Measurements from ENCODE around the gene PDIA4.

Gene PDIA4

DNA sequence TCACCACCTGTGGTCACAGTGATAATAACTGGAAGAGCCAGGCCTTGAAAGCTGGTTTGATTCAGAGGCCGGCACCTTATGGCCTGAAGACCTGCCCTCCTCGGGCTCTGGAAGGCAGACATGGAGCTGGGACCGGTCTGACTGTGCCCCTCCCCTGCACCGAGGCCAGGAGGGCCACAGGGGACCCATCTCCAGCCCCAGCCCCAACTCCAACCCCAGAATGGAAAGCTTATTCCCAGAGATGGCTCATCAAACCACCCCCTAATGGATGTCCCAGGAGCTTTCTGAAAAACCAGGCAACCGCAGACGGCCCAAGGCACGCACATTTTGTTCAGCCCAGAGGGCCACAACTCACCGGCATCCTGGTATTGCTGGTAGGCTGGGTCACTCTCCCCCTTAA lies 16.8 kb downstream of the PDIA4 start:
- Histone ChIP-seq H3K9ac (ENCODE audit: low read depth, low read length) (no peak overlapping the region), H3K27ac (ENCODE audit: low read depth, low read length) (no peak overlapping the region), H3K27me3 (ENCODE audit: insufficient read depth, low read length) (no peaks in the 10 kb centered on the region), H3K4me3 (ENCODE audit: low read length) (no peak overlapping the region), H3K4me1 (ENCODE audit: insufficient read depth, low read length) (no peaks in the 10 kb centered on the region), H3K9me3 (ENCODE audit: insufficient read depth, low read depth, low read length) (no peaks in the 10 kb centered on the region), H3K36me3 (ENCODE audit: insufficient read depth, low read length) (peaks cover 98% of the 10 kb centered on the region)
- 96% methylated on average over 8 of the region's 8 CpGs for WGBS

- Histone ChIP-seq H3K27me3 (ENCODE audit: insufficient read depth, low read length) (no peaks in the 10 kb centered on the region), H3K4me3 (ENCODE audit: low read length) (no peak overlapping the region), H3K4me1 (ENCODE audit: insufficient read depth, low read length) (no peaks in the 10 kb centered on the region), H3K36me3 (ENCODE audit: insufficient read depth, low read length) (peaks cover 98% of the 10 kb centered on the region), H3K9ac (ENCODE audit: low read depth, low read length) (no peak overlapping the region), H3K27ac (ENCODE audit: low read depth, low read length) (no peak overlapping the region), H3K9me3 (ENCODE audit: insufficient read depth, low read depth, low read length) (no peaks in the 10 kb centered on the region)
- WGBS: 96% methylated on average over 5 of the region's 5 CpGs
Observed at GRCh38 chr7:149010451-149010850, 17.9 kb downstream of the PDIA4 start.

GRCh38 chr7:149009527-149009926 lies 18.8 kb downstream of the PDIA4 start:
- no peaks in the 10 kb centered on the region for H3K9me3 ChIP-seq (ENCODE audit: insufficient read depth, low read depth, low read length)
- peaks cover 98% of the 10 kb centered on the region for H3K36me3 ChIP-seq (ENCODE audit: insufficient read depth, low read length)
- no peak overlapping the region; the same call in 1 of the 2 replicates for H3K9ac ChIP-seq (ENCODE audit: low read depth, low read length)
- no peaks in the 10 kb centered on the region for H3K27me3 ChIP-seq (ENCODE audit: insufficient read depth, low read length)
- 94% methylated on average over 3 of the region's 3 CpGs for WGBS
- no peak overlapping the region for H3K27ac ChIP-seq (ENCODE audit: low read depth, low read length)
- no peak overlapping the region for H3K4me3 ChIP-seq (ENCODE audit: low read length)
- H3K4me1 ChIP-seq (ENCODE audit: insufficient read depth, low read length): no peaks in the 10 kb centered on the region

- Histone ChIP-seq H3K9ac (ENCODE audit: low read depth, low read length) (no peak overlapping the region), H3K27ac (ENCODE audit: low read depth, low read length) (no peak overlapping the region), H3K36me3 (ENCODE audit: insufficient read depth, low read length) (peaks cover 100% of the 10 kb centered on the region), H3K4me1 (ENCODE audit: insufficient read depth, low read length) (no peaks in the 10 kb centered on the region), H3K27me3 (ENCODE audit: insufficient read depth, low read length) (no peaks in the 10 kb centered on the region), H3K4me3 (ENCODE audit: low read length) (no peak overlapping the region), H3K9me3 (ENCODE audit: insufficient read depth, low read depth, low read length) (no peaks in the 10 kb centered on the region)
- WGBS: 96% methylated on average over 6 of the region's 6 CpGs
Observed at GRCh38 chr7:149007611-149008010, 20.7 kb downstream of the PDIA4 start.

DNA sequence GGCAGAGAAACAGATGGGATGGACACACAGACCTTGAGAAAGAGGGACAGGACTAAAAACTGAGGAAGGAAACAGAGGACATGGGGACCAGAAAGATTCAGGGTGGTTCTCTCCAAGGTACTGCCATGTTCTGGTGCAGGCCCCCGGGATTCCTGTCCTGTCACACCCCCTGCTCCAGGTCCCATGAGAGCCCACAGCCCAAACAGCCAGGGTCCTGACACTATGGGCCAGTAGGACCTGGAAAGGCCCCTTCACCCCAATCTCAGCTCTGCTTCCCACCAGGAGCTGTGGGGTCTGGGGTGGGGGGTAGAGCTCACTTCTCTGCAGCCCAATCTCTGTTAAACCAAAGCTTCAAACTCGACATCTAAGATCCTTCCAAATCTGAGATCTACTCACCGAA lies 21.2 kb downstream of the PDIA4 start:
- Histone ChIP-seq H3K27me3 (ENCODE audit: insufficient read depth, low read length) (no peaks in the 10 kb centered on the region), H3K36me3 (ENCODE audit: insufficient read depth, low read length) (peaks cover 99% of the 10 kb centered on the region), H3K4me3 (ENCODE audit: low read length) (no peak overlapping the region), H3K9me3 (ENCODE audit: insufficient read depth, low read depth, low read length) (no peaks in the 10 kb centered on the region), H3K27ac (ENCODE audit: low read depth, low read length) (no peak overlapping the region), H3K9ac (ENCODE audit: low read depth, low read length) (no peak overlapping the region), H3K4me1 (ENCODE audit: insufficient read depth, low read length) (no peaks in the 10 kb centered on the region)
- 94% methylated on average over 3 of the region's 3 CpGs for WGBS

DNA sequence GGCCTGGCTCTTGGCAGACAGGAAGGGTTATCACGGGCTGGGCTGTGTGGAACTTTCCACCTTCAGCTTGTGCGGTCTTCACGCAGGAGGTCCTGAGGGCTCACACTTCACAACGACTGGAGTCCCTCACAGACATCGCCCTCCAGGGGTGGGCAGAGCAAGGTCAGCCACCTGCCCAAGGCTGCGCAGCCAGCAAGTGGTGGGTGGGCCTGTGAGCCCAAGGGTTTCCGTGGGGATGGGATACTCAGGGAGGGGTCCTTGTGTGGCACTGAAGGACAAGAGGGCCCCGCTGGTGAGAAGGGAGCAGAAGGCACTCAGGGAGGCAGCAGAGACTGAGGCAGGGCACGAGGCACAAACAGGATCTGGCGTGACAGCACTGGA lies 22.0 kb downstream of the PDIA4 start:
- Histone ChIP-seq H3K9ac (ENCODE audit: low read depth, low read length) (no peak overlapping the region), H3K9me3 (ENCODE audit: insufficient read depth, low read depth, low read length) (no peaks in the 10 kb centered on the region), H3K36me3 (ENCODE audit: insufficient read depth, low read length) (peaks cover 99% of the 10 kb centered on the region), H3K4me1 (ENCODE audit: insufficient read depth, low read length) (no peaks in the 10 kb centered on the region), H3K4me3 (ENCODE audit: low read length) (no peak overlapping the region), H3K27ac (ENCODE audit: low read depth, low read length) (no peak overlapping the region), H3K27me3 (ENCODE audit: insufficient read depth, low read length) (no peaks in the 10 kb centered on the region)
- WGBS: 94% methylated on average over 10 of the region's 10 CpGs

DNA sequence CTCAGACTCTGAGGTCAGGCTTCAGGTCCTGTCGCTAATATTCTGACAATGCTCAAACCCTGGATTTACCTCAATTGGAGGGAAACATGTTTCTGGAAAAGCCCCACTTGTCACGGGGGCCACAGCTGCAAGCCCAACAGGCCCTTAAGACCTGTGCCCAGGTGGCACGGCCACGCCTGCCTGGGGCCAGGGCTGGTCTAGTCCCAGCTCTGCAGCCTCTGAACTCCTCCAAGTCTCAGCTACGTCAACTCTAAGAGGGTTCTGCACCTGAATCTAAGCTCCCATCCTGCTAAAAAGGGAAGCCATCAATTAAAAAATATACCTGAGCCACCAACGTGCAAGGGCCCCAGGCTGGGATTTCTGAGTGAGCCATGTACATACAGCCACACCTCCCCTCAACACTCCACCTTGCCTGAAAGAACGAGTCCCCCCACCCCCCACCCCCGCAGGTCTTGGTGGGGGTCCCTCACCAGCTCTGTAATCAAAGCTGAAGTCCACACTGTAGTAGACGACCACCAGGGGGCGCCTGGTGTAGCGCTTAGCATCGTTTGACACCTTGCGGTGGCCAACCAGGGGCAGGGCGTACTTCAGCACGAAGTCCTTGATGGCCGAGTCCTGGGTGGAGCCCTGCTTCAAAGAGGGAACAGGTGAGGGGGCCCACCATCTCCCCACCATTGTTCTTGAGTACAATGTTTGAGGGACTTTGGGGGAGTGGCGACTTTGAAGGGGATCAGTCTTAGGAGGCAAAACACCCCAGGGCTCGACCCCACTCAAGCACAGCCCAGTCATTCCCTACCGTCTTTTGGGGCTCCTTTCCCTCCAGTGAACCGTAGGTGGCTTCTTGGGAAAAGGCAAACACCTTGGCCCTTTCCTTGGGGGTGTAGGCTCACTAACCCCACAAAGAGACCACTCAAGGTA lies 22.6 kb downstream of the PDIA4 start:
- H3K27ac ChIP-seq (ENCODE audit: low read depth, low read length): no peak overlapping the region
- peaks cover 92% of the 10 kb centered on the region for H3K36me3 ChIP-seq (ENCODE audit: insufficient read depth, low read length)
- H3K4me1 ChIP-seq (ENCODE audit: insufficient read depth, low read length): no peaks in the 10 kb centered on the region
- 73% methylated on average over 20 of the region's 20 CpGs for WGBS
- H3K4me3 ChIP-seq (ENCODE audit: low read length): no peak overlapping the region
- H3K9ac ChIP-seq (ENCODE audit: low read depth, low read length): no peak overlapping the region
- no peaks in the 10 kb centered on the region for H3K9me3 ChIP-seq (ENCODE audit: insufficient read depth, low read depth, low read length)
- H3K27me3 ChIP-seq (ENCODE audit: insufficient read depth, low read length): no peaks in the 10 kb centered on the region

GRCh38 chr7:149004405-149005370 lies 23.6 kb downstream of the PDIA4 start:
- Histone ChIP-seq H3K36me3 (ENCODE audit: insufficient read depth, low read length) (peaks cover 82% of the 10 kb centered on the region), H3K27me3 (ENCODE audit: insufficient read depth, low read length) (no peaks in the 10 kb centered on the region), H3K9me3 (ENCODE audit: insufficient read depth, low read depth, low read length) (no peaks in the 10 kb centered on the region), H3K4me3 (ENCODE audit: low read length) (no peak overlapping the region), H3K4me1 (ENCODE audit: insufficient read depth, low read length) (no peaks in the 10 kb centered on the region), H3K27ac (ENCODE audit: low read depth, low read length) (no peak overlapping the region), H3K9ac (ENCODE audit: low read depth, low read length) (no peak overlapping the region)
- 96% methylated on average over 28 of the region's 28 CpGs for WGBS

DNA sequence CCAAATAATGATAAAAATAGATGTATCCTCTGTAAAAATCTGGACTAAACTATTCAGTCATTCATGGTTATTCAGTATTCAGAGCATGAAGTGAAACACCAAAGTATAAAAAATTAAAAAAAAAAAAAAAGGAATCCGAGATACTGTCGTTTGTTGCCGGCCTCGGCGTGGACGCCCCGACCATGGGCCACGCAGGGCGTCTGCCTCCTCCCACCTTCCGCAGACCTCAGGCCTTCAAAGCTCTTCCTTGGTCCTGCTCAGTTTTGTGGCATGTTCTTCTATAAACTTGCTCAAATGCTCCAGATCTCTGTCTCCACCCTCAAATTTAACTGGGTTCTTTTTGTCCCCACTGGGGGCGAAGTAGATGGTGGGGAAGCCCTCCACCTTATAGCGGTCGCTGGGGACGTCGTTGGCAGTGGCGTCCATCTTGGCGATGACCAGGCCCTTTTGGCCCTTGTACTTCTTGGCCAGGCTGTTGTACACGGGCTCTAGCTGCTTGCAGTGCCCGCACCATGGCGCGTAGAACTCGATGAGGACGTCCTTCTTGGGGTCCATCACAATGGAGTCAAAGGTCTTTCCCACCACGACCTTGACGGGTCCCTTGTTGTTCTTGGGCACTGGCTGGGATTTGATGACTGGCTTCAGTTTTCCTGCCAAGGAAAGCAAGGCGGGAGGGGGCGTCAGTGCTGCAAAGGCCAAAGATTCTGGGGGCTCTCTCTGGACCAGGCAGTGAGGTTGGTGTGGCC lies 24.6 kb downstream of the PDIA4 start:
- 96% methylated on average over 27 of the region's 27 CpGs for WGBS
- Histone ChIP-seq H3K9ac (ENCODE audit: low read depth, low read length) (no peak overlapping the region), H3K27ac (ENCODE audit: low read depth, low read length) (no peak overlapping the region), H3K9me3 (ENCODE audit: insufficient read depth, low read depth, low read length) (no peaks in the 10 kb centered on the region), H3K27me3 (ENCODE audit: insufficient read depth, low read length) (no peaks in the 10 kb centered on the region), H3K36me3 (ENCODE audit: insufficient read depth, low read length) (peaks cover 73% of the 10 kb centered on the region), H3K4me3 (ENCODE audit: low read length) (no peak overlapping the region), H3K4me1 (ENCODE audit: insufficient read depth, low read length) (no peaks in the 10 kb centered on the region)

- Histone ChIP-seq H3K9ac (ENCODE audit: low read depth, low read length) (no peak overlapping the region), H3K27me3 (ENCODE audit: insufficient read depth, low read length) (no peaks in the 10 kb centered on the region), H3K36me3 (ENCODE audit: insufficient read depth, low read length) (peaks cover 65% of the 10 kb centered on the region), H3K9me3 (ENCODE audit: insufficient read depth, low read depth, low read length) (no peaks in the 10 kb centered on the region), H3K27ac (ENCODE audit: low read depth, low read length) (no peak overlapping the region), H3K4me1 (ENCODE audit: insufficient read depth, low read length) (no peaks in the 10 kb centered on the region), H3K4me3 (ENCODE audit: low read length) (no peak overlapping the region)
- WGBS: 94% methylated on average over 10 of the region's 11 CpGs
Observed at GRCh38 chr7:149003018-149003417, 25.3 kb downstream of the PDIA4 start.
